ENCODE results near the gene FAM163B.

- TF ChIP-seq RAD21 (CRISPR knock-in tag; conservative IDR thresholded peaks at IDR 0.05 in 1 of 2, IDR thresholded peaks at IDR 0.05 in 1 of 2) (no peak), CBFA2T3 (IDR thresholded peaks at IDR 0.05) (no peak), FOSL1 (tag; conservative IDR thresholded peaks at IDR 0.05) (no peak), NR0B1 (IDR thresholded peaks at IDR 0.05; ENCODE audit: partially characterized antibody) (no peak), CTCF (IDR thresholded peaks at IDR 0.05 in 2 of 3, conservative IDR thresholded peaks at IDR 0.05 in 1 of 3; ENCODE audit: insufficient read depth in 2 of 3, low read depth in 1 of 3, low read length in 3 of 3) (no peak), MEF2A (IDR thresholded peaks at IDR 0.05; ENCODE audit: control insufficient read depth, low read depth, low read length) (no peak), TEAD4 (IDR thresholded peaks at IDR 0.05; ENCODE audit: low read length) (no peak), TEAD4 (CRISPR knock-in tag; IDR thresholded peaks at IDR 0.05; ENCODE audit: borderline replicate concordance) (no peak), BRCA1 (IDR thresholded peaks at IDR 0.05) (no peak), BRCA1 (CRISPR knock-in tag; IDR thresholded peaks at IDR 0.05) (no peak), MGA (IDR thresholded peaks at IDR 0.05) (no peak), USF1 (CRISPR knock-in tag; IDR thresholded peaks at IDR 0.05) (no peak)
Measured at GRCh38 chr9:133571391-133571890, 37.7 kb downstream of the FAM163B start.

All from K562 (cell line).